Measurements from ENCODE around the gene ARHGAP25. TPM values are rescaled to one million over a fixed set of nuclear protein-coding genes. Genes with fewer than 3 reads are reported as not detected.

Gene ARHGAP25
- total and polyA plus RNA-seq, 2 of the 4 experiments (the other 2 are of a cell fraction), result 0.29 to 0.36 TPM

GRCh38 chr2:68750592-68751396, 16.2 kb downstream of the ARHGAP25 start (continued):
- TF ChIP-seq SMC3 (IDR thresholded peaks at IDR 0.05; ENCODE audit: low read depth, low read length) (no peak), CHD1 (IDR thresholded peaks at IDR 0.05; ENCODE audit: low read depth, low read length) (no peak)
